Prostate gland (tissue), 2 donors: ENCODE results near the gene DAPK3.

Source experiments
- POLR2A ChIP-seq: fragments of 450-650 bp; IDR thresholded peaks from one replicate; pipeline ENCODE4 v1.6.1; 2016; ENCODE audit warnings: antibody characterized with exemption, mild to moderate bottlenecking
- TF ChIP-seq, protein P1 (sequence below), 4 experiments: fragments of 200-600 bp in 2 of 4; fragments of 450-650 bp in 2 of 4; sonication (generic) in 2 of 4; IDR thresholded peaks; 1 replicate in 3 of 4; 2 replicates in 1 of 4; pipeline ENCODE4 v1.5.1; 2016 to 2019; ENCODE audit warnings: antibody characterized with exemption in 4 of 4, mild to moderate bottlenecking in 2 of 4, moderate library complexity in 2 of 4

DNA sequence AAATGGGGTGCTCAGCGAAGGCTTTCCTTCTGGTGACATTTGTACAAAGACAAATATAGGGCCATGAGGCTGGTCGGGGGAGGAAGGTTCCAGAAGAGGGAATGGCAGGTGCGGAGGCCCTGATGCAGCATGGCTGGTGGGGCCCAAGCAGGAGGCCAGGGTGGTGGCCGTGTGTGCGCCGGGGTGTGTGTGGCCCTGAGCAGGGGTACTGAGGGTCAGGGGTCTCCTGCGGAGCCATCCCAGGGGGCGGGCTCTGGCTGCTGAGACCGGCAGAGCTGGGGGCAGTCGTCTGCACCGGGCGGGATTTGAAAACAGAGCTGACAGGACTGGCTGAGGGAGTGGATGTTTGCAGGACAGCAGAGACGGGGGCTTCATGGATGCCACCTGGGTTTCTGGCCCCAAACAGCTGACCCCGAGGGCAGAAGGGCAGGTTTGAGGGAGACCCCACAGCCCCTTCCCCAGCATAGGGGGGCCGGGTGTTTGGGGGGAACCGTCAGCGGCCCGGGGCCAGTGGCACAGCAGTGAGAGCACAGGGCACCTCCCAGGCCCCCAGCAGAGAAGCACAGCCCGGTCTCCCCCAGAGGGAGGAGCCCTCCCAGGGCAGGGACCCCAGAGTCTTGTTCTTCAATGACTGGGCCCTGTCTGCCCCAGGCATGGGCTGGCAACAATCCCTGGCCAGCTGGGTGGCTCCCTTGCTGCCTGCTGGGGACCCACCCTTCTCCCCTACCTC is 48.0 kb upstream of the DAPK3 start:
- no peak for TF ChIP-seq POLR2A
- TF ChIP-seq, protein P1, sequence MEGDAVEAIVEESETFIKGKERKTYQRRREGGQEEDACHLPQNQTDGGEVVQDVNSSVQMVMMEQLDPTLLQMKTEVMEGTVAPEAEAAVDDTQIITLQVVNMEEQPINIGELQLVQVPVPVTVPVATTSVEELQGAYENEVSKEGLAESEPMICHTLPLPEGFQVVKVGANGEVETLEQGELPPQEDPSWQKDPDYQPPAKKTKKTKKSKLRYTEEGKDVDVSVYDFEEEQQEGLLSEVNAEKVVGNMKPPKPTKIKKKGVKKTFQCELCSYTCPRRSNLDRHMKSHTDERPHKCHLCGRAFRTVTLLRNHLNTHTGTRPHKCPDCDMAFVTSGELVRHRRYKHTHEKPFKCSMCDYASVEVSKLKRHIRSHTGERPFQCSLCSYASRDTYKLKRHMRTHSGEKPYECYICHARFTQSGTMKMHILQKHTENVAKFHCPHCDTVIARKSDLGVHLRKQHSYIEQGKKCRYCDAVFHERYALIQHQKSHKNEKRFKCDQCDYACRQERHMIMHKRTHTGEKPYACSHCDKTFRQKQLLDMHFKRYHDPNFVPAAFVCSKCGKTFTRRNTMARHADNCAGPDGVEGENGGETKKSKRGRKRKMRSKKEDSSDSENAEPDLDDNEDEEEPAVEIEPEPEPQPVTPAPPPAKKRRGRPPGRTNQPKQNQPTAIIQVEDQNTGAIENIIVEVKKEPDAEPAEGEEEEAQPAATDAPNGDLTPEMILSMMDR (IDR thresholded peaks at IDR 0.05), result no peak
